ENCODE measurements around the gene ZFP90. TPM values are rescaled to one million over a fixed set of nuclear protein-coding genes. Genes with fewer than 3 reads are reported as not detected.
"Not testable (repeated sequence)": the region's sequence is repeated elsewhere in the genome, so short reads cannot be mapped to it uniquely, and the experiment has no call there.

The ZFP90 gene
- total RNA-seq, 4 donors from 2014 or later = 34.3 to 46.4 (median 38.7) TPM

DNA sequence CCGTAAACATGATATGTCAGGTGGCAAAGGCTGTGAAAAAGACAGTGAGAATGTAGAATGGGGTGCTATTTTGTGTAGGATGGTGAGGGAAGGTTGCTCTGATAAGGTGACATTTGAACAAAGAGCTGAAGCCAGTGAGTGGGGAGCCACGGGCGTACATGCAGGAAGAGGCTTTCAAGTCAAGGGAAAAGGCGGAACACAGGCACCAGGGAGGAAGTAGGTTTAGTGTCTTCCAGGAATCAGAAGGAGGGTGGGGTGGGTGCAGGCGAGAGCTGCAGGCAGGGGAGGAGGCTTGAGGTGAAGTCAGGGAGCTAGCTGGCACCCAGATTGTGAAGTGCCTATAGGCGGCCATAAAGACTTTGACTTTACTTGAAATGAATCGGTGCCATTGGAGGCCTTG, 14.1 kb downstream of the ZFP90 start:
- TF ChIP-seq, protein P1, sequence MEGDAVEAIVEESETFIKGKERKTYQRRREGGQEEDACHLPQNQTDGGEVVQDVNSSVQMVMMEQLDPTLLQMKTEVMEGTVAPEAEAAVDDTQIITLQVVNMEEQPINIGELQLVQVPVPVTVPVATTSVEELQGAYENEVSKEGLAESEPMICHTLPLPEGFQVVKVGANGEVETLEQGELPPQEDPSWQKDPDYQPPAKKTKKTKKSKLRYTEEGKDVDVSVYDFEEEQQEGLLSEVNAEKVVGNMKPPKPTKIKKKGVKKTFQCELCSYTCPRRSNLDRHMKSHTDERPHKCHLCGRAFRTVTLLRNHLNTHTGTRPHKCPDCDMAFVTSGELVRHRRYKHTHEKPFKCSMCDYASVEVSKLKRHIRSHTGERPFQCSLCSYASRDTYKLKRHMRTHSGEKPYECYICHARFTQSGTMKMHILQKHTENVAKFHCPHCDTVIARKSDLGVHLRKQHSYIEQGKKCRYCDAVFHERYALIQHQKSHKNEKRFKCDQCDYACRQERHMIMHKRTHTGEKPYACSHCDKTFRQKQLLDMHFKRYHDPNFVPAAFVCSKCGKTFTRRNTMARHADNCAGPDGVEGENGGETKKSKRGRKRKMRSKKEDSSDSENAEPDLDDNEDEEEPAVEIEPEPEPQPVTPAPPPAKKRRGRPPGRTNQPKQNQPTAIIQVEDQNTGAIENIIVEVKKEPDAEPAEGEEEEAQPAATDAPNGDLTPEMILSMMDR (IDR thresholded peaks at IDR 0.05) = no peak
- no peak for TF ChIP-seq POLR2A (IDR thresholded peaks at IDR 0.05)
- 97 to 98% methylated on average over 7 of the region's 7 CpGs for WGBS, 2 donors
- H3K4me1 ChIP-seq = no peaks in the 10 kb centered on the region
- H3K36me3 ChIP-seq = peaks cover 29 to 31% of the 10 kb centered on the region in 2 donors
- no peak overlapping the region for H3K27ac ChIP-seq
- no peaks in the 10 kb centered on the region for H3K27me3 ChIP-seq
- no peak for DNase-seq
- intact Hi-C loops (cut with DNase I) = no loop called here
- H3K4me3 ChIP-seq (replicated peaks in 1 of 3) = no peak overlapping the region
- no peaks in the 10 kb centered on the region for H3K9me3 ChIP-seq

DNA sequence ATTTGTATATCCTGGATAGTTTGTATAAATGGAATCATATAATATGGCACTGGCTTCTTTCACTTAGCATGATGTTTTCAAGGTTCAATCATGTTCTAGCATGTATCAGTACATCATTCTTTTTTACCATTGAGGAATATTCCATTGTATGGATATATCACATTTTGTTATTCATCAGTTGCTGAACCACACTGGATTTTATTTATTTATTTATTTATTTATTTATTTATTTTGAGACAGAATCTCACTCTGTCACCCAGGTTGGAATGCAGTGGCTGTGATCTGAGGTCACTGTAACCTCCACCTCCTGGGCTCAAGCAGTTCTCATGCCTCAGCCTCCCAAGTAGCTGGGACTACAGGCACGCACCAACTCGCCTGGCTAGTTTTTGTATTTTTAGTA, 21.2 kb downstream of the ZFP90 start:
- H3K36me3 ChIP-seq = peaks cover 63 to 69% of the 10 kb centered on the region in 2 donors
- WGBS, 2 donors = 100% methylated on average over 2 of the region's 2 CpGs
- H3K27me3 ChIP-seq; intact Hi-C loops (cut with DNase I); H3K4me1 ChIP-seq; DNase-seq; H3K9me3 ChIP-seq; H3K27ac ChIP-seq; H3K4me3 ChIP-seq (replicated peaks in 1 of 3): not testable (repeated sequence)

DNA sequence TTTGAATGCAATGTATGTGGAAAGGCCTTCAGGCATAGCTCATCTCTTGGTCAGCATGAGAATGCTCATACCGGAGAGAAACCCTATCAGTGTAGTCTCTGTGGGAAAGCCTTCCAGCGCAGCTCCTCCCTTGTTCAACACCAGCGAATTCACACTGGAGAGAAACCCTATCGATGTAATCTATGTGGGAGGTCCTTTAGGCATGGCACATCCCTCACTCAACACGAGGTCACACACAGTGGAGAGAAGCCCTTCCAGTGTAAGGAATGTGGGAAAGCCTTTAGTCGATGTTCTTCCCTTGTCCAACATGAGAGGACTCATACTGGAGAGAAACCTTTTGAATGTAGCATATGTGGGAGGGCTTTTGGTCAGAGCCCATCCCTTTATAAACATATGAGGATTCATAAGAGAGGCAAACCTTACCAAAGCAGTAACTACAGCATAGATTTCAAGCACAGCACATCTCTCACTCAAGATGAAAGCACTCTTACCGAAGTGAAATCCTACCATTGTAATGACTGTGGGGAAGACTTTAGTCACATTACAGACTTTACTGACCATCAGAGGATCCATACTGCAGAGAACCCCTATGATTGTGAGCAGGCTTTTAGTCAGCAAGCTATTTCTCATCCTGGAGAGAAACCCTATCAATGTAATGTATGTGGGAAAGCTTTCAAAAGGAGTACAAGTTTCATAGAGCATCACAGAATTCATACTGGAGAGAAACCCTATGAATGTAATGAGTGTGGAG, 24.7 kb downstream of the ZFP90 start:
- H3K36me3 ChIP-seq = peaks cover 48 to 51% of the 10 kb centered on the region in 2 donors
- no peak for TF ChIP-seq POLR2A (IDR thresholded peaks at IDR 0.05)
- TF ChIP-seq, protein P1 (IDR thresholded peaks at IDR 0.05) = no peak
- H3K27me3 ChIP-seq = no peaks in the 10 kb centered on the region
- H3K9me3 ChIP-seq = peaks cover 11% of the 10 kb centered on the region
- H3K4me1 ChIP-seq = no peaks in the 10 kb centered on the region
- no peak overlapping the region for H3K27ac ChIP-seq
- intact Hi-C loops (cut with DNase I) = no loop called here
- DNase-seq = no peak
- no peak overlapping the region for H3K4me3 ChIP-seq (replicated peaks in 1 of 3)
- WGBS, 2 donors = 97 to 99% methylated on average over 7 of the region's 7 CpGs

DNA sequence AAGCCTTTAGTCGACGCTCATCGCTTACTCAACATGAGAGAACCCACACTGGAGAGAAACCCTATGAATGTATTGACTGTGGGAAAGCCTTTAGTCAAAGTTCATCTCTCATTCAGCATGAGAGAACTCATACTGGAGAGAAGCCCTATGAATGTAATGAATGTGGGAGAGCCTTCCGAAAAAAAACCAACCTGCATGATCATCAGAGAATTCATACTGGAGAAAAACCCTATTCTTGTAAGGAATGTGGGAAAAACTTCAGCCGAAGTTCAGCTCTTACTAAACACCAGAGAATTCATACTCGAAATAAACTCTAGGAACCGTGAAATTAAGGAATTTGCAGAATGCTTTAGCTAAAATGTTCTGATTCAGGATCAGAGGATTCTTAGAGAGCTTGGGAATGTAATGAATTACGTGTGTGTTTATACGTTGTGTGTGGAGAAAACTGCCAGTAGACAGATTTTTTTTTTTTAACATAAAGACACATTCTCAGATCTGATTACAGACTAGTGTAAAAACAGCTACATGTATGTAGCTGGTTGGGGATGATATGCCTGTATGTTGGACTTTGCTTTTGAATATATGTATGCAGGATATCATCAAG, 25.4 kb downstream of the ZFP90 start:
- 96% methylated on average over 9 of the region's 9 CpGs for WGBS, 2 donors
- H3K9me3 ChIP-seq = peaks cover 11% of the 10 kb centered on the region
- no peak overlapping the region for H3K4me3 ChIP-seq (replicated peaks in 1 of 3)
- no peaks in the 10 kb centered on the region for H3K27me3 ChIP-seq
- no peaks in the 10 kb centered on the region for H3K4me1 ChIP-seq
- H3K27ac ChIP-seq = no peak overlapping the region
- H3K36me3 ChIP-seq = peaks cover 41 to 44% of the 10 kb centered on the region in 2 donors
- no peak for DNase-seq
- intact Hi-C loops (cut with DNase I) = no loop called here
- no peak for TF ChIP-seq POLR2A (IDR thresholded peaks at IDR 0.05)
- TF ChIP-seq, protein P1 (IDR thresholded peaks at IDR 0.05) = no peak

DNA sequence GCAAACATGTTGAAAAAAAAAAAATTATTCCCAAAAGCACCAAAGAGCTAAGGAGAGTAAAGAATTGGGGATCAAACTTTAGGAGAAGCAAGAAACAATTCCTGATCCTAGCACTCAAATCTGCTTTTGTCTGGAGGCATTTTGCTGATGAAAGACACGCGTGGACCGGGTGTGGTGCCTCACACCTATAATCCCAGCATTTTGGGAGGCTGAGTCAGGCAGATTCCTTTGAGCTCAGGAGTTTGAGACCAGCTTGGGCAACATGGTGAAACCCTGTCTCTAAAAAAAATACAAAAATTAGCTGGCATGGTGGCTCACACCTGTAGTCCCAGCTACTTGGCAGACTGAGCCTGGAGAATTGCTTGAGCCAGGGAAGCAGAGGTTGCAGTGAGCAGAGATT, 35.4 kb downstream of the ZFP90 start:
- Histone ChIP-seq H3K27me3 (no peaks in the 10 kb centered on the region), H3K4me3 (replicated peaks in 1 of 3) (no peak overlapping the region), H3K27ac (no peak overlapping the region), H3K9me3 (no peaks in the 10 kb centered on the region), H3K4me1 (no peaks in the 10 kb centered on the region), H3K36me3 (no peaks in the 10 kb centered on the region)
- no peak for DNase-seq
- TF ChIP-seq POLR2A (IDR thresholded peaks at IDR 0.05) = no peak
- TF ChIP-seq, protein P1 (IDR thresholded peaks at IDR 0.05) = no peak
- intact Hi-C loops (cut with DNase I) = no loop called here
- 93% methylated on average over 3 of the region's 3 CpGs for WGBS, 2 donors
